GM12878 (cell line): Measurements from ENCODE around the gene CIRBP. TPM values are rescaled to one million over a fixed set of nuclear protein-coding genes. Genes with fewer than 3 reads are reported as not detected.
A peak's percentile ranks its signal among the peaks of the same experiment; 100 is the strongest.

ENCODE experiments used
- ATAC-seq: fragments of 200-7000 bp; cut with Tn5 transposase; 3 replicates; pipeline ENCODE4 v1.9.1; 2020; ENCODE audit warnings: mild to moderate bottlenecking, moderate library complexity
- BruUV-seq: library from RNA; stranded (reverse); fragments of 400-500 nt; replicated peaks from 2 replicates; lab custom pipeline; 2021; lab: Mats Ljungman, UMichigan
- CTCF ChIA-PET: fragments of 300-600 bp; sonication (Branson Sonifier 250); formaldehyde crosslinking; extraction: SDS; loops from one replicate; lab custom pipeline; 2021; ENCODE audit warnings: inconsistent platforms; lab: Yijun Ruan, JAX
- POLR2A ChIA-PET: fragments of 350-600 bp; formaldehyde crosslinking; extraction: SDS; loops from one replicate; lab custom pipeline; 2021; ENCODE audit warnings: inconsistent platforms; lab: Charles Lee
- RAD21 ChIA-PET: fragments of 300-600 bp; sonication (Branson Sonifier 250); formaldehyde crosslinking; loops from one replicate; lab custom pipeline; 2023; ENCODE audit warnings: antibody characterized with exemption; ENCODE audit not compliant: unreplicated experiment; lab: Charles Lee
- SMC1A ChIA-PET: fragments of 300-600 bp; sonication (Branson Sonifier 250); formaldehyde crosslinking; loops from one replicate; lab custom pipeline; 2023; ENCODE audit not compliant: unreplicated experiment, uncharacterized antibody; lab: Charles Lee
- DNase-seq: peaks from one replicate; pipeline ENCODE4 v3.0.0-alpha.2; 2011; ENCODE audit warnings: low read depth, low spot score
- FAIRE-seq: peaks from 3 replicates; lab custom pipeline; 2011; peaks lifted over from hg19 to GRCh38; lab: Jason Lieb, UNC
- H2AFZ ChIP-seq: 2 replicates; pipeline ENCODE4 v1.6.0; 2011; ENCODE audit warnings: low read depth, low read length, control low read depth; ENCODE audit not compliant: control insufficient read depth
- H3K27ac ChIP-seq: 2 replicates; pipeline ENCODE4 v1.5.1; 2011; ENCODE audit warnings: control low read depth; ENCODE audit not compliant: control insufficient read depth, insufficient read depth
- H3K27me3 ChIP-seq, 2 experiments: replicated peaks in 1 of 2; 2 replicates each; pipeline versions ENCODE4 v1.6.0 to v1.6.1; 2011; ENCODE audit warnings: low read length in 1 of 2; ENCODE audit not compliant: control insufficient read depth in 2 of 2, insufficient read depth in 2 of 2
- H3K36me3 ChIP-seq, 2 experiments: 2 replicates each; pipeline ENCODE4 v1.5.1; 2011; ENCODE audit warnings: low read length in 1 of 2; ENCODE audit not compliant: control insufficient read depth in 2 of 2, insufficient read depth in 2 of 2
- H3K4me1 ChIP-seq: 2 replicates; pipeline ENCODE4 v1.6.1; 2011; ENCODE audit warnings: mild to moderate bottlenecking, low read length, moderate library complexity, mixed read lengths; ENCODE audit not compliant: control insufficient read depth, insufficient read depth
- H3K4me2 ChIP-seq: 2 replicates; pipeline ENCODE4 v1.6.0; 2011; ENCODE audit warnings: control low read depth; ENCODE audit not compliant: control insufficient read depth, insufficient read depth
- H3K4me3 ChIP-seq: fragments of 200-600 bp; sonication (generic); 2 replicates; pipeline ENCODE4 v1.5.1; 2016
- H3K79me2 ChIP-seq: 2 replicates; pipeline ENCODE4 v1.6.0; 2011; ENCODE audit warnings: low read length; ENCODE audit not compliant: control insufficient read depth, insufficient read depth
- H3K9ac ChIP-seq: 2 replicates; pipeline ENCODE4 v1.8.0; 2011; ENCODE audit warnings: low read length, control low read depth, mixed read lengths; ENCODE audit not compliant: control insufficient read depth, insufficient read depth
- H3K9me3 ChIP-seq: replicated peaks from 3 replicates; pipeline ENCODE4 v1.5.1; 2011; ENCODE audit warnings: mild to moderate bottlenecking, low read length; ENCODE audit not compliant: control insufficient read depth, insufficient read depth
- H4K20me1 ChIP-seq: 2 replicates; pipeline ENCODE4 v1.6.0; 2011; ENCODE audit not compliant: control insufficient read depth, insufficient read depth
- FOXM1 ChIP-seq: IDR thresholded peaks from 2 replicates; pipeline ENCODE4 v1.6.1; 2012; ENCODE audit warnings: low read depth, mild to moderate bottlenecking, inconsistent platforms, low read length, moderate library complexity
- USF2 ChIP-seq: IDR thresholded peaks from 2 replicates; pipeline ENCODE4 v1.6.1; 2011; ENCODE audit warnings: low read depth, low read length, improper control_type of control experiment, borderline replicate concordance
- WGBS: methylation state at CpG from one replicate; pipeline ENCODE4 v1.1.6; 2016; ENCODE audit warnings: low lambda C conversion rate; ENCODE audit not compliant: insufficient replicate concordance, insufficient coverage; ENCODE audit errors: missing lambda C conversion rate; 5-methylcytosine and 5-hydroxymethylcytosine counted together
- in situ Hi-C: fragments of 300-500 bp; cut with MboI; formaldehyde crosslinking; loops from 9 replicates; pipeline ENCODE4 v1.14.3; 2018; ENCODE audit warnings: mixed read lengths
- intact Hi-C: fragments of 100-400 bp; cut with micrococcal nuclease; formaldehyde crosslinking; loops from one replicate; pipeline ENCODE4 v1.14.2; 2022; ENCODE audit not compliant: unreplicated experiment
- polyA plus RNA-seq, 11 experiments: library from polyadenylated mRNA; depleted of rRNA in 4 of 11; unstranded in 6 of 11; stranded (reverse) in 5 of 11; fragments of >200 nt; fragmentation: Nextera tagmentation in 4 of 11; fragmentation: Illumina TruSeq in 1 of 11; extraction: Ambion mirVana in 4 of 11; extraction: Trizol in 1 of 11; gene quantifications; 1 replicate in 1 of 11; 2 replicates in 10 of 11; pipeline versions ENCODE4 v1.2.1 to v1.2.3, GENCODE V29; 2011 to 2016; ENCODE audit warnings: inconsistent platforms in 2 of 11, missing spikeins in 2 of 11, low read depth in 1 of 11
- total RNA-seq, 4 experiments: library from RNA; depleted of rRNA in 3 of 4; stranded (reverse); fragments of >200 nt in 3 of 4; fragmentation: Illumina TruSeq in 1 of 4; extraction: Trizol in 1 of 4; gene quantifications; 2 replicates each; pipeline versions ENCODE4 v1.2.1 to v1.2.3, GENCODE V29; 2013 to 2021
- TF ChIP-seq, protein P1 (sequence below), 3 experiments: IDR thresholded peaks in 2 of 3; conservative IDR thresholded peaks in 1 of 3; 2 replicates each; pipeline ENCODE4 v1.5.1; 2011; ENCODE audit warnings: low read depth in 3 of 3, low read length in 3 of 3, mild to moderate bottlenecking in 3 of 3, control low read depth in 2 of 3, moderate library complexity in 2 of 3, inconsistent platforms in 1 of 3, mixed read lengths in 1 of 3; ENCODE audit not compliant: control insufficient read depth in 2 of 3, insufficient read depth in 1 of 3; ENCODE audit errors: extremely low read depth in 1 of 3

Gene CIRBP
- total and polyA plus RNA-seq, 10 of the 15 experiments (the other 5 are each of a cell fraction or from before 2014, with no cell fraction given): 27.6 to 335 (median 229) TPM

DNA sequence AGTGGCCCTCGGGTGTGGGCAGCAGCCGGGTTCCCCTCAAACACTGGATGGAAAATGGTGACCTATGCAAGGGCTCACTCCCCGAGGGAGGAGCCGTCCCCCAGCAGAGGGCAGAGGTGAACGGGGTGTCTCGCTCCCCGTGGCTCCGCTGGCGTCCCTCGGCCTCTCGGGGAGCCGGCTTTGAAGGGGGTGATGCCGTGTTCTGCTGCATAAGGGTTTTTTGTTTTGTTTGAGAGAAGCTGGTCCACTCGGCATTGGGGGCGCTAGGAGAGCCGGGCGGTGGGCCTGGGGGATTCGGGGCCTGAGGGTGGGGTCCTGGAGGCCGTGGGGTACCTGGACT lies 20.5 kb downstream of the CIRBP start:
- H4K20me1 ChIP-seq: no peaks in the 10 kb centered on the region
- ChIA-PET CTCF (no interaction called here), POLR2A (interaction anchor here (0.5 kb wide), 1 partner anchor 21 kb away, joined by 3 read pairs; the partner anchor contains the start of gene CIRBP), RAD21 (no interaction called here), SMC1A (no interaction called here)
- TF ChIP-seq FOXM1 (no peak), USF2 (no peak)
- TF ChIP-seq, protein P1, sequence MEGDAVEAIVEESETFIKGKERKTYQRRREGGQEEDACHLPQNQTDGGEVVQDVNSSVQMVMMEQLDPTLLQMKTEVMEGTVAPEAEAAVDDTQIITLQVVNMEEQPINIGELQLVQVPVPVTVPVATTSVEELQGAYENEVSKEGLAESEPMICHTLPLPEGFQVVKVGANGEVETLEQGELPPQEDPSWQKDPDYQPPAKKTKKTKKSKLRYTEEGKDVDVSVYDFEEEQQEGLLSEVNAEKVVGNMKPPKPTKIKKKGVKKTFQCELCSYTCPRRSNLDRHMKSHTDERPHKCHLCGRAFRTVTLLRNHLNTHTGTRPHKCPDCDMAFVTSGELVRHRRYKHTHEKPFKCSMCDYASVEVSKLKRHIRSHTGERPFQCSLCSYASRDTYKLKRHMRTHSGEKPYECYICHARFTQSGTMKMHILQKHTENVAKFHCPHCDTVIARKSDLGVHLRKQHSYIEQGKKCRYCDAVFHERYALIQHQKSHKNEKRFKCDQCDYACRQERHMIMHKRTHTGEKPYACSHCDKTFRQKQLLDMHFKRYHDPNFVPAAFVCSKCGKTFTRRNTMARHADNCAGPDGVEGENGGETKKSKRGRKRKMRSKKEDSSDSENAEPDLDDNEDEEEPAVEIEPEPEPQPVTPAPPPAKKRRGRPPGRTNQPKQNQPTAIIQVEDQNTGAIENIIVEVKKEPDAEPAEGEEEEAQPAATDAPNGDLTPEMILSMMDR (IDR thresholded peaks at IDR 0.05 in 2 of 3, conservative IDR thresholded peaks at IDR 0.05 in 1 of 3; ENCODE audit: control insufficient read depth in 2 of 3, extremely low read depth in 1 of 3, insufficient read depth in 1 of 3, low read depth in 3 of 3, low read length in 3 of 3): 0 out of 6 replicates have a peak, but pooled peaks of 1 of the 3 experiments have one; percentile 4
- peaks cover 16% of the 10 kb centered on the region for H3K4me1 ChIP-seq
- no peak overlapping the region for H3K9ac ChIP-seq
- BruUV-seq: no TSS peak
- no peak overlapping the region for H3K4me2 ChIP-seq
- peaks cover 7 to 8% of the 10 kb centered on the region in 2 experiments; a peak in 3 of 4 replicates for H3K27me3 ChIP-seq
- H3K79me2 ChIP-seq: no peaks in the 10 kb centered on the region
- H3K36me3 ChIP-seq: no peaks in the 10 kb centered on the region
- H2AFZ ChIP-seq: no peak overlapping the region
- H3K27ac ChIP-seq: no peak overlapping the region
- DNase-seq: no peak
- no peak overlapping the region for H3K4me3 ChIP-seq
- FAIRE-seq: no peak
- WGBS: 24% methylated on average over 19 of the region's 19 CpGs
- ATAC-seq: peak; percentile 11; the same call in 1 of the 3 replicates
- in situ Hi-C loops: no loop called here
- H3K9me3 ChIP-seq: no peaks in the 10 kb centered on the region
- intact Hi-C loops: no loop called here
